ENCODE data around the gene FBXW5. TPM values are rescaled to one million over a fixed set of nuclear protein-coding genes. Genes with fewer than 3 reads are reported as not detected.

The FBXW5 gene
- total RNA-seq, 4 donors from 2014 or later: 329 to 469 (median 435) TPM

Other genes starting within 250 kb of the FBXW5 start
- 1 to 10 TPM; 1.8 to 4.6 (median 3.8) TPM for gene DIPK1B, start 232.2 kb downstream of the FBXW5 start, total RNA-seq
- 1 to 10 TPM in 3 of 4 donors, under 1 TPM in 1; 0.61 to 4.7 (median 1.6) TPM for gene LCN10, start 201.8 kb downstream of the FBXW5 start, total RNA-seq
- 10 to 100 TPM in 1 of 4 donors, 1 to 10 TPM in 3; 2.1 to 11.7 (median 3.7) TPM for gene LCN6, start 196.2 kb downstream of the FBXW5 start, total RNA-seq
- not detected for gene LCN8, start 186.5 kb downstream of the FBXW5 start, total RNA-seq
- gene LCN15, start 180.2 kb downstream of the FBXW5 start, total RNA-seq: not detected
- gene TMEM141, start 153.4 kb downstream of the FBXW5 start, total RNA-seq: 10 to 100 TPM; 46.9 to 70.2 (median 51.1) TPM
- under 1 TPM in 1 of 4 donors, not detected in 3; 0.31 TPM for gene CCDC183, start 148.4 kb downstream of the FBXW5 start, total RNA-seq
- gene RABL6, start 136.8 kb downstream of the FBXW5 start, total RNA-seq: 100 to 1,000 TPM in 2 of 4 donors, 10 to 100 TPM in 2; 84.9 to 121 (median 105) TPM
- gene AJM1, start 102.3 kb downstream of the FBXW5 start, total RNA-seq: 1 to 10 TPM; 1.3 to 2.1 (median 1.6) TPM
- 100 to 1,000 TPM in 3 of 4 donors, 10 to 100 TPM in 1; 98.8 to 204 (median 152) TPM for gene PHPT1, start 95.3 kb downstream of the FBXW5 start, total RNA-seq
- gene MAMDC4, start 92.4 kb downstream of the FBXW5 start, total RNA-seq: 1 to 10 TPM in 3 of 4 donors, under 1 TPM in 1; 0.95 to 2.3 (median 1.7) TPM
- gene EDF1, start 78.4 kb downstream of the FBXW5 start, total RNA-seq: 100 to 1,000 TPM; 285 to 440 (median 334) TPM
- gene TRAF2, start 58.2 kb downstream of the FBXW5 start, total RNA-seq: 1 to 10 TPM; 3.5 to 6.6 (median 4.8) TPM
- gene C8G, start 505 bp upstream of the FBXW5 start, total RNA-seq: 1 to 10 TPM in 2 of 4 donors, not detected in 2; 1.7 to 5.2 TPM
- gene LCN12, start 7.5 kb upstream of the FBXW5 start, total RNA-seq: not detected
- gene PTGDS, start 32.8 kb upstream of the FBXW5 start, total RNA-seq: 10 to 100 TPM in 3 of 4 donors, 1 to 10 TPM in 1; 2.3 to 35.2 (median 27.0) TPM
- gene LCNL1, start 38.3 kb upstream of the FBXW5 start, total RNA-seq: under 1 TPM in 1 of 4 donors, not detected in 3; 0.10 TPM
- 10 to 100 TPM; 10.8 to 15.6 (median 14.6) TPM for gene PAXX, start 47.7 kb upstream of the FBXW5 start, total RNA-seq
- under 1 TPM in 1 of 4 donors, not detected in 3; 0.36 TPM for gene CLIC3, start 51.8 kb upstream of the FBXW5 start, total RNA-seq
- gene ABCA2, start 83.5 kb upstream of the FBXW5 start, total RNA-seq: 10 to 100 TPM; 14.1 to 20.0 (median 16.7) TPM
- gene FUT7, start 87.3 kb upstream of the FBXW5 start, total RNA-seq: not detected
- 10 to 100 TPM; 11.3 to 22.3 (median 19.0) TPM for gene NPDC1, start 101.4 kb upstream of the FBXW5 start, total RNA-seq
- under 1 TPM in 2 of 4 donors, not detected in 2; 0.22 to 0.55 TPM for gene ENTPD2, start 109.3 kb upstream of the FBXW5 start, total RNA-seq
- gene SAPCD2, start 125.8 kb upstream of the FBXW5 start, total RNA-seq: under 1 TPM in 3 of 4 donors, not detected in 1; 0.16 to 0.24 (median 0.17) TPM
- 1 to 10 TPM in 2 of 4 donors, under 1 TPM in 2; 0.49 to 2.5 (median 1.5) TPM for gene UAP1L1, start 132.8 kb upstream of the FBXW5 start, total RNA-seq
- gene MAN1B1, start 142.2 kb upstream of the FBXW5 start, total RNA-seq: 10 to 100 TPM; 15.9 to 31.9 (median 21.1) TPM
- 10 to 100 TPM; 36.9 to 63.1 (median 55.9) TPM for gene DPP7, start 170.0 kb upstream of the FBXW5 start, total RNA-seq
- not detected for gene GRIN1, start 194.4 kb upstream of the FBXW5 start, total RNA-seq
- gene LRRC26, start 225.3 kb upstream of the FBXW5 start, total RNA-seq: not detected
- not detected for gene TMEM210, start 227.3 kb upstream of the FBXW5 start, total RNA-seq
- 10 to 100 TPM; 10.2 to 12.4 (median 10.8) TPM for gene ANAPC2, start 243.8 kb upstream of the FBXW5 start, total RNA-seq
- gene SSNA1, start 243.9 kb upstream of the FBXW5 start, total RNA-seq: 100 to 1,000 TPM in 2 of 4 donors, 10 to 100 TPM in 2; 73.3 to 164 (median 94.4) TPM